Measurements from ENCODE around the gene FGF6. TPM values are rescaled to one million over a fixed set of nuclear protein-coding genes. Genes with fewer than 3 reads are reported as not detected.
"Not testable (repeated sequence)": the region's sequence is repeated elsewhere in the genome, so short reads cannot be mapped to it uniquely, and the experiment has no call there.

Gene FGF6
- total RNA-seq, 1 donor from 2014 or later: not detected

DNA sequence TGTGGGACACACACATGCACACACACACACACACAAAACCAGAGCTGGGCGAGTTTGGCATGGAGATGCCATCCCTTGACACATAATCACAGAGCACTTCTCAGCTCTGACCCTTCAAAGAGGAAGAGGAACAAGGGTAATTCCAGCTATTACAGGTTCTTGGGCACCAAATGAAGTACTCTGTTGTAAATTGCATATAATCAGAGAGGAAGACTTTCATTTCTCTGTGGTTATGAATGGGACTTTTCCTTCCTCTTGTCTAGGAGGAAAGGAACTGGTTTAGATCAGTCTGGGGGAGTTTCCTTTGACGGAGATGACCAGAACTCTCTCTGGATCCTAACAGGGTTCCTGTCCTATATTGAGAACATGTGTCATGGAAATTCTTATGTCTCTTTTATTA, 26.4 kb upstream of the FGF6 start:
- no peaks in the 10 kb centered on the region for H3K9me3 Mint-ChIP-seq (ENCODE audit: unreplicated experiment)
- no peak overlapping the region for H3K27ac Mint-ChIP-seq (ENCODE audit: unreplicated experiment)
- TF ChIP-seq, protein P1, sequence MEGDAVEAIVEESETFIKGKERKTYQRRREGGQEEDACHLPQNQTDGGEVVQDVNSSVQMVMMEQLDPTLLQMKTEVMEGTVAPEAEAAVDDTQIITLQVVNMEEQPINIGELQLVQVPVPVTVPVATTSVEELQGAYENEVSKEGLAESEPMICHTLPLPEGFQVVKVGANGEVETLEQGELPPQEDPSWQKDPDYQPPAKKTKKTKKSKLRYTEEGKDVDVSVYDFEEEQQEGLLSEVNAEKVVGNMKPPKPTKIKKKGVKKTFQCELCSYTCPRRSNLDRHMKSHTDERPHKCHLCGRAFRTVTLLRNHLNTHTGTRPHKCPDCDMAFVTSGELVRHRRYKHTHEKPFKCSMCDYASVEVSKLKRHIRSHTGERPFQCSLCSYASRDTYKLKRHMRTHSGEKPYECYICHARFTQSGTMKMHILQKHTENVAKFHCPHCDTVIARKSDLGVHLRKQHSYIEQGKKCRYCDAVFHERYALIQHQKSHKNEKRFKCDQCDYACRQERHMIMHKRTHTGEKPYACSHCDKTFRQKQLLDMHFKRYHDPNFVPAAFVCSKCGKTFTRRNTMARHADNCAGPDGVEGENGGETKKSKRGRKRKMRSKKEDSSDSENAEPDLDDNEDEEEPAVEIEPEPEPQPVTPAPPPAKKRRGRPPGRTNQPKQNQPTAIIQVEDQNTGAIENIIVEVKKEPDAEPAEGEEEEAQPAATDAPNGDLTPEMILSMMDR (IDR thresholded peaks at IDR 0.05; ENCODE audit: unreplicated experiment): no peak

DNA sequence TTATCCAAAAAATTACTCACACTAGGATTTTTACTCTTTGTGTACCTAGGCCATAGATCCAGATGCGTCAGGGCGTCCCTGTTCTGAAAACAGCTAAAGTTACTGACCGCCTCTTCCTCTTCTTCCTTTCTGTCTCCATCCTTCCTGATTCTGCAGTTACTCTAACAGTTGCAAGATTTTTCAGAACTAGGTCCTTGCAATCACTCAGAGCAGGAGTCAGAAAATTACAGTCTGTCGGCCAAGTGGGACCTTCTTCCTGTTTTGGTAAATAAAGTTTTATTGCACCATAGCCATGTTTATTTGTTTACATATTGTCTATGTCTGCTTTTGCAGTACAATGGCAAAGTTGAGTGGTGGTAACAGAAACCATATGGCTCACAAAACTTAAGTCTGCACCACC, 25.6 kb upstream of the FGF6 start:
- no peak for DNase-seq (ENCODE audit: low spot score)
- H3K27ac Mint-ChIP-seq (ENCODE audit: unreplicated experiment): no peak overlapping the region
- TF ChIP-seq, protein P1 (IDR thresholded peaks at IDR 0.05; ENCODE audit: unreplicated experiment): no peak
- no peak overlapping the region for H3K4me3 Mint-ChIP-seq (ENCODE audit: unreplicated experiment)
- H3K36me3 Mint-ChIP-seq (ENCODE audit: low read depth, unreplicated experiment): no peaks in the 10 kb centered on the region
- H3K4me1 Mint-ChIP-seq (ENCODE audit: unreplicated experiment): peaks cover 4% of the 10 kb centered on the region
- H3K27me3 Mint-ChIP-seq (ENCODE audit: unreplicated experiment): peaks cover 1% of the 10 kb centered on the region
- no peaks in the 10 kb centered on the region for H3K9me3 Mint-ChIP-seq (ENCODE audit: unreplicated experiment)

More for the DNA sequence above, 26.4 kb upstream of the FGF6 start:
- H3K36me3 Mint-ChIP-seq (ENCODE audit: low read depth, unreplicated experiment): no peaks in the 10 kb centered on the region
- peaks cover 1% of the 10 kb centered on the region for H3K27me3 Mint-ChIP-seq (ENCODE audit: unreplicated experiment)
- DNase-seq (ENCODE audit: low spot score): no peak
- no peak overlapping the region for H3K4me3 Mint-ChIP-seq (ENCODE audit: unreplicated experiment)
- H3K4me1 Mint-ChIP-seq (ENCODE audit: unreplicated experiment): peaks cover 4% of the 10 kb centered on the region

DNA sequence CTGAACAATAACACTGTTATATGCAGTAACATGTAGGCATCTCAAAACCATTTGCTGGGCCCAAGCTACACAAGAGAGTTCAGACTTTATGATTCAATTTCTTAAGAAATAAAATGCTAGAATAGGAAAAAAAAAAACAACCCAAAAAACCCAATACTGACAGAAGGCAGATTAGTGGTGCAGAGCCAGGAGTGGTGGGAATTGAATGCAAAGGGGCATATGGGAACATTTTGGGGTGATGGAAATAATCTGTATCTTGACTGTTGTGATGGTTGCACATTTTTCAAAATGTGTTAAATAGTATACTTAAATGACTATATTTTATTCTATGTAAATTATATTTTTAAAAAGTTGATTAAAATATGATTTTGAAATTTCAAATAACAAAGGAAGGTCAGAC, 23.4 kb upstream of the FGF6 start:
- H3K9me3 Mint-ChIP-seq (ENCODE audit: unreplicated experiment): no peaks in the 10 kb centered on the region
- H3K4me1 Mint-ChIP-seq (ENCODE audit: unreplicated experiment): peaks cover 4% of the 10 kb centered on the region
- H3K36me3 Mint-ChIP-seq (ENCODE audit: low read depth, unreplicated experiment): no peaks in the 10 kb centered on the region
- H3K4me3 Mint-ChIP-seq (ENCODE audit: unreplicated experiment): no peak overlapping the region
- TF ChIP-seq, protein P1 (IDR thresholded peaks at IDR 0.05; ENCODE audit: unreplicated experiment): no peak
- DNase-seq (ENCODE audit: low spot score): no peak
- peaks cover 1% of the 10 kb centered on the region for H3K27me3 Mint-ChIP-seq (ENCODE audit: unreplicated experiment)
- no peak overlapping the region for H3K27ac Mint-ChIP-seq (ENCODE audit: unreplicated experiment)

DNA sequence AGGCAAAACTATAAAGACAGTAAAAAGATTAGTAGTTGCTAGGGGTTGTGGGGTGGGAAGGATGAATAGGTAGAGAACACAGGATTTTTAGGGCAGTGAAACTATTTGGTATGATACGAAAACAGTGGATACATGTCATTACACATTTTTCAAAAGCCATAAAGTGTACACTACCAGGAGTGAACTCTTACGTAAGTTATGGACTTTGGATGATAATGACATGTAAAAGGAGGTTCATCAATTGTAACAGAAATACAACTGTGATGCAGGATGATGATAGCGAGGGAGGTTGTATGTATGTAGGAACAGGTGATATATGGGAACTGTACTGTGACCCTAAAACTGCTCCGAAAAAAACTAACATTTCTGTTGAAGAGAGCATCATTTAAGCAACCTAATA, 15.1 kb upstream of the FGF6 start:
- H3K4me3 Mint-ChIP-seq (ENCODE audit: unreplicated experiment): no peak overlapping the region
- no peak for DNase-seq (ENCODE audit: low spot score)
- TF ChIP-seq, protein P1 (IDR thresholded peaks at IDR 0.05; ENCODE audit: unreplicated experiment): no peak
- H3K9me3 Mint-ChIP-seq (ENCODE audit: unreplicated experiment): no peaks in the 10 kb centered on the region
- H3K27ac Mint-ChIP-seq (ENCODE audit: unreplicated experiment): no peak overlapping the region
- no peaks in the 10 kb centered on the region for H3K36me3 Mint-ChIP-seq (ENCODE audit: low read depth, unreplicated experiment)
- H3K27me3 Mint-ChIP-seq (ENCODE audit: unreplicated experiment): no peaks in the 10 kb centered on the region
- no peaks in the 10 kb centered on the region for H3K4me1 Mint-ChIP-seq (ENCODE audit: unreplicated experiment)

DNA sequence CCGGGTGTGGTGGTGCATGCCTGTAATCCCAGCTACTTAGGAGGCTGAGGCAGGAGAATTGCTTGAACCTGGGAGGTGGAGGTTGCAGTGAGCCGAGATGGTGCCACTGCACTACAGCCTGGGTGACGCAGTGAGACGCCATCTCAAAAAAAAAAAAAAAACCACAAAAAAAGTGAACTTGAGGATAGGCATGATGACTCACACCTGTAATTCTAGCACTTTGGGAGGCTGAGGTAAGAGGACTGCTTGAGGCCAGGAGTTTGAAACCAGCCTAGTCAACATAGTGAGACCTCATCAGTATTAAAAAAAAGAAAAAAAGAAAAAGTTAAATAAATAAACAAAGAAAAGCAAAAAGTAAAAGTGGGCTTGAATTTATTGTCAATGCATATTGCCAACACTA, 10.2 kb upstream of the FGF6 start:
- not testable (repeated sequence) for H3K27ac Mint-ChIP-seq (ENCODE audit: unreplicated experiment); H3K4me3 Mint-ChIP-seq (ENCODE audit: unreplicated experiment); H3K9me3 Mint-ChIP-seq (ENCODE audit: unreplicated experiment); H3K36me3 Mint-ChIP-seq (ENCODE audit: low read depth, unreplicated experiment); DNase-seq (ENCODE audit: low spot score); H3K27me3 Mint-ChIP-seq (ENCODE audit: unreplicated experiment)
- peaks cover 10% of the 10 kb centered on the region for H3K4me1 Mint-ChIP-seq (ENCODE audit: unreplicated experiment)
